HG02852 (cell line): Measurements from ENCODE around the gene S100A9.
"Not testable (repeated sequence)": the region's sequence is repeated elsewhere in the genome, so short reads cannot be mapped to it uniquely, and the experiment has no call there.

Source experiments
- ATAC-seq: cut with Tn5 transposase; IDR thresholded peaks from one replicate; pipeline ENCODE4 v1.9.1; 2021; ENCODE audit warnings: mild to moderate bottlenecking, moderate library complexity; ENCODE audit not compliant: unreplicated experiment

Gene S100A9

DNA sequence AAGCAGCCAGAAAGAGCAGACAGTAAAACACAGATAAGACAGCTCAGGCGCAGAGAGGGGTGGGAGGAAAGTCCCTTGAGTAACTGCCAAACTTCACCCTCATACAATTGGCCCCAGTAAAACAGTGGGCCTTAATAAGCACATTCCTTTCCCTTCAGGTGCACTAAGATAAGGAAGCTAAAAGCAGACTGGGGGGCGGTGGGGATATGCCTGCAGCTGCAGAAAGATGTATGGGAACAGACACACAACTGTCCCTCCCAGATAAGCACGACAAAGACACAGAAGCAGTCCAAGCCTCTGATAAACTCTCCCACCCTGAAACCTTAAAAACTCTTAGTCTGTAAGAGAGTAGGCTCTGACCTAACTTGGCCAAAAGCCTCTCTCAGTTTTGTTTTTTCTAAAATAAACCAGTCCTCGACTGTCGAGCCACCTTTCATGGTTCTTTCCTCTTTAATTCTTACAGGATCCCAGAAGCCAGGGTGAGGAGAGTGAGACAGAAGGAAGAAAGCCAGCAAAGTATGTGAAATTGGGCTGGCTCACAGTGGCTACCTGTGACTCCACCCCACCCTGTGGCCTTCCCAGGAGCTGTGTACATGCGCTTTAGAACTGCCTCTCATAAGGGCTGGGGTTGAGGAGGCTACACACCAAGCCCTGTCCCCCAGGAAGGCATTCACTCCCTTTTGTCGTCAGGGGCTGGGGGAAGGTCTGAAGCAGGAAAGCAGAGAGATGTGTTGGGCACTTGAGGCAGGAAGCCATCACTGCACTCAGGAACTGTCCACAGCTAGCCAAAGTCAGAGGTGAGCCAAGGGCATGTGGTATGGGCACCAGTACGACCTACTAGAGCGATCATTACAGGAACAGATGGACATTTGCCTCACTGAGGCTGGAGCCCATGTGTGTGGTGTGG is 13.6 kb upstream of the S100A9 start:
- ATAC-seq, result no peak

DNA sequence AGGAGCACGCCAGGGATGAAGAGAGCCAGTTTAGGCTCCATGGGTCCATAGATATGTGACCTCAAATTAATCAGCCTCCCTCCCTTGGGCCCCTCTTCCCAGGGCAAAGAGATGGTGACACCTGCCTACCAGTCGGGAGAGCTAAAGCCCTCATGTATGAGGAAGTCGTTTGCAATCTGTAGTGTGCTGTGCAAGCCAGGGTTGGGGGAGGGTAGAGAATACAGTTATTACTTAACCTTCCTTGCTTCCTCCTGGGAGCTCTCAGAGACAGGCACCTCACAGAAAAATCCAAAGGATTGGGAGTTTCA is 13.0 kb upstream of the S100A9 start:
- no peak for ATAC-seq

DNA sequence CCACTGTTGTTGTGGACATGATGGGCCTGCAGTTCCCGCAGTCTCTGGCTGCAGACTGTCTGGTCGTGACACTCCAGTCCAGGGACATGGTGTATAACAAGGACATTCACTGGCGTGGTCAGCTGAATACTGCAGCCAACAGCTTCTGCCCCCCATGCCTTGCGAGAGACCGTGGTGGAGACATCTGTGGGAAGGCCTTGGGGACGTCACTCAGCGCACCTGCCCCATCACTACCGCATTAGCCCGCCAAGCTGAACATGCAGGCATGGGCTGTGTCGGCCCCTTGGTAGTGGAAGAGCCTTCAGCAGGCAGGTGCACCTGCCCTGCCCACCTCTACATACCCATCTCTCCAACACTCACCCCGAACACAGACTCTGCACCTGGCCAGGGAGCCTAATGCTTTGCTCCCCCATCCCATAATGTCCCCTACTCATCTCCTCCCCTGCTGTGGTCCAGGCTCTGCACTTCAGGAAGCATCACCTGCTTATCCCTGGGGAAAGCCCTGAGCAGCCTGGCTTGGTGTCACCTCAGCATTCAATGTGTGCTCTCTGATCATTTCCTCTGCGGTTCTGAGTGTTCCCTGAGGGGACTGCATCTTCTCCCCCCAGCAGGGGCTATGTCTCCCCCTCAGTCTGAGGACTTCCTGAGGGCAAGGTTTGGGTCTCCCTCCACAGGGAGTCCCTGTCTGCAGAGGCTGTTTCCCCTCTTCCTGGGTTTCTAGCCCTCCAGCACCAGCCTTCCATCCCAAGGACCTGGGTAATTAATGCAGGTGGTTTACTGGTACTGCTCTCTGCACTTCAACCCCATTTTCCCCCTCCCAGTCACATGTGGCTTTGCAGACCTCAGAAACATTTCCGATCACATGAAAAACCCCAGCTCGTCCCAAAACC is 12.2 kb upstream of the S100A9 start:
- ATAC-seq, result no peak

DNA sequence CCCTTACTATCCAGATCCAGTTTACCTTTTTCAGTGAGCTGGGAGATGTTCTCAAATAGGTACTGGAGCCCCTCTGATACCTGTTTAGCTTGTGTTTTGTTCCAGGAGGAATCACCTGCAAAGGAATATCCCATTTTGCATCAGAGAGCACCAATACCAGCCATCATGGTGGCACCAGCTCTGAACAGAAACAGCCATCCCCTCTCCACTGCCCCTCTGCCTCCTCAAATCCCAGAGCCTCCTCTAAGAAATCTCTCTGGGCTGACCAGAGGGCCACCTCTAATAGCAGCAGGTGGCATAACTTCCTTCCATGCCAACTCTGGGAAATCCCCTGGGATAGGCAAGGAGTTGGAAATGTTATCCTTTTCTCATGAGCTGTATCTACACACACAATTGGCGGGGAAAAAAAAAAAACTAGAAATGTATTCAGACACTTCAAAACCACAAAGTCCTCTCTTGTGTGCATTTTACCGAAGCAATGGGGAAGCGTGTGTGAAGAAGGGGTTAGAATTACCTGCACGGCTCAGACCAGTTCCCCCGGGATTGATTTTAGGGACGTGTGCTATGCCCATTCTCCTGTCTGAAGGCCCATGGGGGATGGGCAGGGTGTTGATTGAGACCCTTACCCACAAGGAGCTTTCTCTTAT is 11.5 kb upstream of the S100A9 start:
- no peak for ATAC-seq

DNA sequence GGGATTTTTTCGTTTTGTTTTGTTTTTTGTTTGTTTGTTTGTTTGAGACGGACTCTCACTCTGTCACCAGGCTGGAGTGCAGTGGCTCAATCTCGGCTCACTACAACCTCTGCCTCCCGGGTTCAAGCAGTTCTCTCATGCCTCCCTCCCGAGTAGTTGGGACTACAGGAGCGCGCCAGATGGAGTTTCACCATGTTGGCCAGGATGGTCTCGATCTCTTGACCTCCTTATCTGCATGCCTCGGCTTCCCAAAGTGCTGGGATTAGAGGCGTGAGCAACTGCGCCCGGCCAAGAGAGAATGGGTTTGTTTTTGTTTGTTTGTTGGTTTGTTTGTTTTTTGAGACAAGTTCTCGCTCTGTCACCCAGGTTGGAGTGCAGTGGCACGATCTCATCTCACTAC is 10.6 kb upstream of the S100A9 start:
- not testable (repeated sequence) for ATAC-seq

DNA sequence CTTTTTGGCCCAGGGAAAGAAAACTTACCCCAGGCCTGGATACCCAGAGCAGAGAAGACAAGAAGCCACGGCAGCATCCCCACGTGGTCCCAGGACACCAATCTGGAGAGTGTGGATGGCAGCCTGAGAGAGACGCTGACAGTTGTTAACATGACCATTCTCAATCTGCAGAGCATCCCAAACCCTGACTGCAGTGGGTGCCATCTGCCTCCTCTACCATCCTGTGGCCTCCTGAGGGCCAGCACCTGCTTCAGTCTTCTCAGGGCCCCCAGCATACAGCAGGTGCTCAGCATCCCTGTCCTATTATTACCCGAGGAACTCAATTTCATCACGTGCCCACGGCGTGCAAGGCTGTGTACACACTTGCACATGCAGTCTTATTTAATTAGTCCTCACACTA is 9.8 kb upstream of the S100A9 start:
- no peak for ATAC-seq

DNA sequence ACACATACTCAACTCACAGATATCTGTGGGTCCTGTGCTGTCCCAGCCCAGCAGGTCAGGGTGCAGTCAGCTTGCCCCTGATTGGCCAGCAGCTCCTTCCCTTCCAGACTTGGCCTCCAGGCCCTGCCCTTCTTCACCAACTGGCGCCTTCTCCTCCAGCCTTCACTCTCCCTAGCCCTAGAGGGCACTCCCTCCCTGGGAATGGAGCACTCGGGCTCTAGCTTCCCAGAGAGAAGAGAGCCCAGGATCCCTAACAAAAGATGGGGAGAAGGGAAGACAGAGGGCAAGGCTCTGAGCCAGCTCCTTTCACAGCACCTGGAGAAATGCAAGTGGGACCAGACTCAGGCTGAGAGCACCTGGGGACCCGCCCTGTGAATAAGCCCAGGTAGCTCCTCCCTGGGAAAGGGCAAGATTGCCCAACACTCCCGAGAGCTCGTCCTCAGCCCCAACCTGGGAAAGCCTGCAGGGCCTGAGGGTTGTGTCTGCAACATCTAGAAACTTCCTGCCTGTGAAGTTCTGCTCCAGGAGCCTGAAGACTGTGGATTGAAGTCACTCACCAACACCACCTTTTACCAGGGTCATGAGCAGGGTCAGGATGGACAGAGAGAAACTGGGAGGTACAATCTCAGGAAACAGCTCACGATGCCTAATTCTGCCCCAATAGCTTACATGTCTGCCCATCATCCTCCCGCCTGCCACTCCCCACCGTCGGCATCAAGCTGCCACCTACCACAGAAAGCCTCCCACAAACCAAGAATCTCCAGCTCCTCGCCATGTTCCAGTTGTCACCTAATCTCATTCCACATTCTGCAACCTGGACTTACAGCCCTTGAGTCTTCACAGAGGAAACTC is 8.9 kb upstream of the S100A9 start, which contains the start of gene PGLYRP4:
TSS of gene PGLYRP4 (minus strand) at position 331 of the 852 bp plus-strand sequence. CDS start 909 bp downstream, outside the sequence.
- no peak for ATAC-seq

DNA sequence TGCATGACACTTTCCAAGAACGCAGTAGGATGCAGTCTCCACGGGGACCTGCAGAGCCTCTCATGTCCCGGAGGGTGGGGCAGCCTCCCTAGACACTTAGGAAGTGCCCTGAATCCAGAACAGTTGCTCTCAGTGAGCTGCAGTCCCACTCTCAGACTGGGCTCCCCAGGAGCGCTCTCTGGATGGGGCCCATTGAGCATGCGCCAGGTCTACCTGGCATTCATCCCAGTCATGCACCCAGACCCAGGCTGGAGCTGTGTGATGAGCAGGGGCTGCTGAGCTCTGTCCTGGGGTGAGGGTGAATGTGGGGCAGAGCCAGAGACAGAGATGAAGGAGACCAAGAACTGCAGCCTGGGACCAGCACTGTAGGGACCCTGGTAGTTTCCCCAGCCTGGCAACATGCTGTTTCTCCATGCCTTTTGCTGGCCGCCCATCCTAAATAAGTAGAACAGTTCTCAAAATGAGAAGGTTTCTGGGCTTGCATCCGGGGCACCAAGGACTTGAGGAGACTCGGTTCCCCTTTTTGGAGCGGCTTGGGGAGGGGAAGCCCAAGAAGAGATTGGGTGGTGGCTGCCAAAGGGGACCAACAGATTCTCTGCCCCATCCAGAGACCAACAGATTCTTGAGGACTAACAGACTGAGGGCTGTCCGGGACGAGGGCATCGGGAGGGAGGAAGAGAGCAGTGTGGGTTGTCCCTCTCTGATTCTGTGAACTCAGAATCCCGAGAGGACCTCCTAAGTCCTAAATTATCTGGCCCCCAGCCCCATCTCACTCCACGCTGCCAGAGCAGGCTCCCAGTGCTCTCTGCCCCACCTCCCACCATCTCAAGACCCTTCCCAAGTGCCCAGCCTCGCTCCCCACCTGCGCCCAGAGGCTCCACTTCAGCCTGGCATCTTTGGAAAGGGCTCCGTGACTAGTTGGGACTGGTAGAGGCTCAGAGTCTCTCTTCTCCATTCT is 8.0 kb upstream of the S100A9 start:
- ATAC-seq, result no peak

DNA sequence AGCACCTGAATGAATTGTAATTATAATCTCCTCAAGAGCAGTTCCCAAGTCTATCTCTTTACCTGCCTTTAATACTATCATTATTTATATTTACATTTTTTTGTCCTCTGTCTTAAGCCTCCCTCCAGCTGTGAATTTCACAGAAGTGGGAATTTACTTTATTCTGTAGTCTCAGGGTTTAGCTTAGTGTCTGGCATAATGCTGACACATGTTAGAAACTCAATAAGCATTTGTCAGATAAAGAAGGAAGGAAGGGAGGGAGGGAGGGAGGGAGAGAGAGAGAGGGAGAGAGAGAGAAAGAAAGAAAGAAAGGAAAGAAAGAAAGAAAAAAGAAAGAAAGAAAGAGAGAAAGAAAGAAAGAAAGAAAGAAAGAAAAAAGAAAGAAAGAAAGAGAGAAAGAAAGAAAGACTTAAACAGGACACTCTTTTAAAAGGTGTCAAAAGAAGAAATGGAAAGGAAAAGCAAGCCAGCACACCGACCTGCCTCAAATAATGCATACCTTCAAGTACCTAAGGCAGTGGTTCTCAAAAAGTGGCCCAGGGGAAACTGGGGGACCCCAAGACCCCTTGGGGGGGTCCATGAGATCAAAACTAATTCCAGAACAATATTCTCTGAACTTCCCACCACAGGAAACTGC is 7.2 kb upstream of the S100A9 start:
- ATAC-seq, result no peak

DNA sequence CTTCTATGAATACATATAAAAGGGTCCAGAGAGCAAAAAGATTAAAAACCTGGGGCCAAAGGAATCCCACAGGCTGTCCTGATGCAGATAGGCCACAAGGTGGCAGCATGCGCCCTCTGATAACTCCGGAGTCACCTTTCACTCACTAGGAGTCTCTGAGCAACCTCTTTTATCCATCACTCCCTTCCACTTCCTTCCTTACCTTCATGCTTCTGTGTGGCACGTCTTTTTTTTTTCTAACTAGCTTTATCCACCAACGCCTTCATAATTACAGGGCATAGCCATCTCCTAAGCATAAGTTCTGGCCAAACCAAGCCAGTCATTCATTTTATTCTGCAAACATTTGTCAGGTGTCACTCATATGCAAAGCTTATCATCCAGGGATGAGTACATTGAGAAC is 5.1 kb upstream of the S100A9 start:
- peak; percentile 46 for ATAC-seq

DNA sequence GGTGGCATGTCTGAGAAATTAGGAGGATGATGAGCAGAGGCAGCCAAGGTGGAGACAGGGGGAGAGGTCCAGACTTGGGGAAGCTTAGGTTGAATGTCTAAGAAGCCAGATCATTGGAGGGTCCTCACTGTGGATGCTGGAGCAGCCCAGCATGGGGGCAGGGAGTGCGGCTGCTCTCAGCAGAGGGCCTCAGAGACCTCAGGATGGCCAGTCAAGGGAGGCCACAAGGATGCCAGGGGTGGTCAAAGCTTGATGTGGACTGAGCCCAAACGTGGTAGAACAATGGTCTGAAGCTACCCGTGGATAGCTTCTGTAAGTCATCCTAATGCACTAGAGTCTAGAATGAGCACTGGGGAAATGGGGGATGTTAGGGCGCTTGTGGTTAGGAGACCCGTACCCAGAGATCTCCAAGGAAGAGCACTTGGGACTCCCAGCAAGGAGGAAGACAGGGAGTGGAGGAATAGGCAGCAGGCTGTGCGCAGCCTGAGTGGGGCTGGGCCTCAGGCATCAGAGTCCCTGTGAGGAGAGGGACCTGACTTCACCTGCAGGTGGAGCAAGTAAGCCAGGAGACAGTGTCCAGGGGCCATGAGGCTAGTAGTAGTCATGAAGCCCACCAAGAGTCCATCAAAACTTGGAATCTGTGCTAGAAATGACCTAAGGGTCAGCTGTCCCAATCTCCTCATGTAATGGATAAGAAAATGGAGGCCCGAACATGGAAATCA is 4.3 kb upstream of the S100A9 start:
- ATAC-seq, result no peak

DNA sequence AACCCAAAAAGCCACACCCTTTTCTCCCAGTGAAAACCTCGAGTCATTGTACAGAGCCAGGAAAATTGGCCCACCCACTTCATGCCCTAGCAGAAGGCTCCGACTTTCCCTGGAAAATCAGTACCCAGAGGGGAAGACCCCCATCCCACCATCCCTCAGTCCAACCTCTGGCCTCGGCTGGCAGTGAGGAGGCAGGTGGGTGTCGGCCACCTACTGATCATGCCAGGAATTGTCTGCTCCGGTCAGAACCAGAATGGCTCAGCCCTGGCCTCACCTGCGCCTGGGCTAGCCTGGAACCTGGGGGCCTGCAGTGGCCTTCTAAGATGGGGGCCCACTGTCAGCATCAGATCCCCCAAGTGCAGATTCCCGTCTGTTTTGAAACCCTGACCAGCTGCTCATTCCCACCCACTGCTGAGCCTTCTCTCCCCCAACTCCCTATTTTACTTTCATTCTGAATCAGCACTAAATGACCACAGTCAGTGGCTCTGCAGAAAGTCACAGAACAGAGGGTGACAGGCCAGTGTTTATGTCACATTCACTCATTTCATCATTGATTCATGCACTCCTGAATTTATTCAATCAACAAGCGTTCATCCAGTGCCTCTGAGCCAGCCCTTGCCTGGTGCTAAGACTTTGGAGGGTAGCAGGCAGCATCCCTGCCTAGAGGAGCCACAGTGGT is 3.0 kb upstream of the S100A9 start:
- ATAC-seq, result no peak

DNA sequence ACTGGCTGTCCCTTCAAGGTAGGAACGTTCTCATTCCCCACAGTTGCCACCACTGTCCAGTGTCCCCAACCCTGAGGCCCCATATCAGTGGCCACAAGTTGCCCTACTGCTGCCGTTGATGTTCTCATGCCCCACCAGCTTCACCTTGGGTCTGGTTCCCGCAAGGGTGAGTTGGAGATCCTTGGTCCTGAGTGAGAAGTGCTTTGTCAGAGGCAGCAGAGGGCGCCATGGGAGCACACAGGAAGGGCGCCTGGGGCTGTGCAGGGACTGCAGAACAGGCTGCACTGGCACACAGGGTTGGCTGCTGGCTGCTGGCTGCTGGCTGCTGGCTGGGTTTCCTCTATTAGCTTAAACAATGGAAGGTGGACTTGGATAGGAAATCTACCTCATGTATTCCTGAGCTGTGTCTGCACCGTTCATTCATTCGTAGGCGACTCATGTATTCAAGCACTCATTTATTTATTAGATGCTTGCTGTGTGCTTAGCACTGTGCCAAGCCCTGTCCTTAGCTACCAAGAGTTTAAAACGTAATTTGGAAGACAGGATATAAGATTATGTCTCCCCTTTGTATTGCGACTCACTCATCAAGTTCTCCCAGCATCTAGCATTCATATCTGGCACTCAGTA is 2.1 kb upstream of the S100A9 start:
- ATAC-seq, result no peak

DNA sequence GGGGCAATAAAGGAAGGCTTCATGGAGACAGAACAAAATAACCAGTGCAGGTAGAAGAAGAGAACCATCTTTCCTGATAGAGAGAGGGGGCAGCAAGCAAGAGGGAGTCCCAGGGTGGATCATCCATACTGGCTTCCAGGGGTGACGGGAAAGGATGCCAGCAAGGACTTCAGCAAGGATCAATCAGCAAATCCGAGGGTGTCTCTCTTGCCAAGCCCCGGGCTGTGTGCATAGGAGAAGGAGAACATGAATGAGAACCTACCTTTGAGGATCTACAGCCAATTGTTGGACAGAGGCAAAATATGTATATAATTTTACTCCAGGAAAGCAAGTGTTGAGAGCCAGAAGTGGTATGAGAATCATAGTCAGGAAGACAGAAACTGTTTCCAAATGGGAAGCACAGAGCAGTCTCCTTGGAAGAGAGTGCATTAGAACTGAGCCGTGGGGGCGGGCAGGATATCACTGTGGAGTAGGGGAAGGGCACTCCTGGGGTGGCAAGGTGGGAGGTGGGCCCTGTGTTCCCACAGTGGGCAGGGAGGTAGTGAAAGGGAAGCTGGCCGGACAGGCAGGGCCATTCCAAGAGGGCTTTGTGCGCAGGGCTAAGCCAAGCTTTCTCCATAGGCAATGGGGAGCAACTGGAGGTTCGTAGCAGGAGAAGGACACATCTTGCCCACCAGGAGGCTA is 1.1 kb upstream of the S100A9 start:
- no peak for ATAC-seq

DNA sequence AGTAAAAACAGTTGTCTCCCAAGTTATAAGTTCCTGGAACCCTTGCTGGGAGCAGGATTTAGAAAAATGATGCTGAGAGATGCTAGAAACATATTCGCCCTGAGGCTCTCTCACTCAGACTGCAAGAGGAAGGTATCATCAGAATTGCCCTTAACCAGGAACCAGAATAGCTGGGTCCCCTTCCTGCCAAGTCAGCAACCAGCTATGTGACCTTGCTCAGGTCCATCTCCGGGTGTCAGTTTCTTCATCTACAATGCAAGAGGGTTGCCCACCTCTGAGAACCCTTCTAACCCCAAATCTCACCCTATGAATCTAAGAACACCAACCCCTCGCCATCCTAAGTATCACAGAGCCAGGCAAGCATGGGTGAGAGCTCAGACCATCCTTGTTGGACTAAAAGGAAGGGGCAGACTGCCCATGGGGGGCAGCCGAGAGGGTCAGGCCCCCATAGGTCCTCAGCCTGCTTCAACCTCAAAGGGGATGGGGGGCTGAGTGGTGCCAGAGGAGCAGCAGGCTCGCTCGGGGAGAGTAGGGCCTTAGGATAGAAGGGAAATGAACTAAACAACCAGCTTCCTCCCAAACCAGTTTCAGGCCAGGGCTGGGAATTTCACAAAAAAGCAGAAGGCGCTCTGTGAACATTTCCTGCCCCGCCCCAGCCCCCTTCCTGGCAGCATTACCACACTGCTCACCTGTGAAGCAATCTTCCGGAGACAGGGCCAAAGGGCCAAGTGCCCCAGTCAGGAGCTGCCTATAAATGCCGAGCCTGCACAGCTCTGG is 390 bp upstream of the S100A9 start:
- ATAC-seq, result no peak

DNA sequence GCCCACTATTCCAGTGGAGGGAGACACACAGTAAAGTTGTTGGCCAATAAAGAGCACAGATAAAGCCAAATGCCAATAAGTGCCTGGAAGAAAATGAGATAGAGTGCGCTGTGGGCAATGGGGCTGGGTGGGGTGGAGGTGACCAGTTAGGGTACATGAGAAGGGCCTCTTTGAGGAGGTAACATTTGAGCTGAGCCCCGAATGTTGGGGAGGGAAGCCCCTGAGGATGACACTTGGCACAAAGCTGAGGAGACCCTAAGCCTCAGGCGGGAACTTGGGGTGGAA is 979 bp downstream of the S100A9 start:
- no peak for ATAC-seq
